ENCODE measurements around the gene DNAJC15.

Gene DNAJC15

GRCh38 chr13:43086181-43086580 lies 62.8 kb downstream of the DNAJC15 start:
- no peak for DNase-seq (ENCODE audit: low read depth)

- DNase-seq (ENCODE audit: low read depth): peak; percentile 63
Observed at GRCh38 chr13:43088093-43088511, 64.7 kb downstream of the DNAJC15 start.

GRCh38 chr13:43089912-43090498 lies 66.6 kb downstream of the DNAJC15 start:
- no peak for DNase-seq (ENCODE audit: low read depth)

- peak; percentile 31 for DNase-seq (ENCODE audit: low read depth)
Observed at GRCh38 chr13:43094901-43095300, 71.5 kb downstream of the DNAJC15 start.

GRCh38 chr13:43095771-43096719 lies 72.7 kb downstream of the DNAJC15 start:
- no peak for DNase-seq (ENCODE audit: low read depth)

- DNase-seq (ENCODE audit: low read depth): no peak
Observed at GRCh38 chr13:43100667-43101066, 77.3 kb downstream of the DNAJC15 start.

- DNase-seq (ENCODE audit: low read depth): no peak
Observed at GRCh38 chr13:43102304-43102703, 78.9 kb downstream of the DNAJC15 start.

- no peak for DNase-seq (ENCODE audit: low read depth)
Observed at GRCh38 chr13:43107780-43108179, 84.4 kb downstream of the DNAJC15 start.

GRCh38 chr13:43110036-43110435 lies 86.7 kb downstream of the DNAJC15 start:
- DNase-seq (ENCODE audit: low read depth): no peak

- DNase-seq (ENCODE audit: low read depth): no peak
Observed at GRCh38 chr13:43110658-43111057, 87.3 kb downstream of the DNAJC15 start.

- no peak for DNase-seq (ENCODE audit: low read depth)
Observed at GRCh38 chr13:43111559-43112400, 88.4 kb downstream of the DNAJC15 start.

- DNase-seq (ENCODE audit: low read depth): peak; percentile 16
Observed at GRCh38 chr13:43113603-43114002, 90.2 kb downstream of the DNAJC15 start.

- no peak for DNase-seq (ENCODE audit: low read depth)
Observed at GRCh38 chr13:43114504-43114903, 91.1 kb downstream of the DNAJC15 start.

GRCh38 chr13:43115141-43115540 lies 91.8 kb downstream of the DNAJC15 start:
- no peak for DNase-seq (ENCODE audit: low read depth)

- no peak for DNase-seq (ENCODE audit: low read depth)
Observed at GRCh38 chr13:43116242-43116641, 92.9 kb downstream of the DNAJC15 start.

- no peak for DNase-seq (ENCODE audit: low read depth)
Observed at GRCh38 chr13:43118521-43118920, 95.1 kb downstream of the DNAJC15 start.

- no peak for DNase-seq (ENCODE audit: low read depth)
Observed at GRCh38 chr13:43119206-43119605, 95.8 kb downstream of the DNAJC15 start.

GRCh38 chr13:43122791-43123190 lies 99.4 kb downstream of the DNAJC15 start:
- no peak for DNase-seq (ENCODE audit: low read depth)

- DNase-seq (ENCODE audit: low read depth): no peak
Observed at GRCh38 chr13:43123856-43124255, 100.5 kb downstream of the DNAJC15 start.

- DNase-seq (ENCODE audit: low read depth): no peak
Observed at GRCh38 chr13:43124490-43124889, 101.1 kb downstream of the DNAJC15 start.

GRCh38 chr13:43126420-43126819 lies 103.0 kb downstream of the DNAJC15 start:
- DNase-seq (ENCODE audit: low read depth): no peak

- DNase-seq (ENCODE audit: low read depth): no peak
Observed at GRCh38 chr13:43127103-43127798, 103.9 kb downstream of the DNAJC15 start.

Data from amniotic epithelial cell (primary cell).